ENCODE measurements around the gene PXMP2. TPM values are rescaled to one million over a fixed set of nuclear protein-coding genes. Genes with fewer than 3 reads are reported as not detected.
"Not testable (repeated sequence)": the region's sequence is repeated elsewhere in the genome, so short reads cannot be mapped to it uniquely, and the experiment has no call there.

Gene PXMP2
- total RNA-seq, 1 donor from 2014 or later = 25.6 TPM

DNA sequence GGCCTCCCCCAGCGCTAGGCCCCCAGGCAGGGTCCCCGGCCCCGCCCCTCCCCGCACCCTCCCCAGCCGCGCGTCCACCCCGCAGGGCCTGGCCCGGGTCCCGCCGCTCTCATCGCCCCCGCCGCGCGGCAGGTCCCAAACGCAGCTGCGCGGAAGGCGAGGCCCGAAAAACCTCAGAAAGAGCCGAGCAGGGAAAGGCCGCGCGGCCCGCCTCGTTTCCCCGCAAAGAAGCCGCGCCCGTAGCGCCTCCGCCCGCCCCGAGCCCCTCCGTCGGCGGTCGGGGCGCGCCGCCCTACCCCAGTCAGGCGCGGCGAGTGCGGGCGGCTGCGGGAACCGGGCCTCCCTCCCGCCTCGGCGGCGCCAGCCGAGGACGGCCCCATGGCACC is 569 bp upstream of the PXMP2 start:
- Mint-ChIP-seq H3K4me3 (ENCODE audit: unreplicated experiment) (peak overlapping the region; percentile 75), H3K36me3 (ENCODE audit: unreplicated experiment) (no peaks in the 10 kb centered on the region), H3K9me3 (ENCODE audit: unreplicated experiment) (no peaks in the 10 kb centered on the region), H3K27ac (ENCODE audit: unreplicated experiment) (no peak overlapping the region), H3K4me1 (ENCODE audit: unreplicated experiment) (peaks cover 20% of the 10 kb centered on the region), H3K27me3 (ENCODE audit: unreplicated experiment) (no peaks in the 10 kb centered on the region)
- no peak for DNase-seq (ENCODE audit: extremely low spot score, unreplicated experiment)
- no peak for TF ChIP-seq CTCF (IDR thresholded peaks at IDR 0.05)

GRCh38 chr12:132689227-132689626 is 1.8 kb downstream of the PXMP2 start:
- Mint-ChIP-seq H3K9me3 (ENCODE audit: unreplicated experiment) (no peaks in the 10 kb centered on the region), H3K4me3 (ENCODE audit: unreplicated experiment) (peak overlapping the region; percentile 66), H3K27ac (ENCODE audit: unreplicated experiment) (peak overlapping the region; percentile 62), H3K36me3 (ENCODE audit: unreplicated experiment) (no peaks in the 10 kb centered on the region), H3K27me3 (ENCODE audit: unreplicated experiment) (no peaks in the 10 kb centered on the region), H3K4me1 (ENCODE audit: unreplicated experiment) (peaks cover 20% of the 10 kb centered on the region)
- no peak for TF ChIP-seq CTCF (IDR thresholded peaks at IDR 0.05)
- no peak for DNase-seq (ENCODE audit: extremely low spot score, unreplicated experiment)

GRCh38 chr12:132690112-132690511 is 2.7 kb downstream of the PXMP2 start:
- no peak for DNase-seq (ENCODE audit: extremely low spot score, unreplicated experiment)
- Mint-ChIP-seq H3K27me3 (ENCODE audit: unreplicated experiment) (no peaks in the 10 kb centered on the region), H3K36me3 (ENCODE audit: unreplicated experiment) (no peaks in the 10 kb centered on the region), H3K27ac (ENCODE audit: unreplicated experiment) (no peak overlapping the region), H3K4me1 (ENCODE audit: unreplicated experiment) (peaks cover 20% of the 10 kb centered on the region), H3K4me3 (ENCODE audit: unreplicated experiment) (peak overlapping the region; percentile 0), H3K9me3 (ENCODE audit: unreplicated experiment) (no peaks in the 10 kb centered on the region)
- TF ChIP-seq CTCF (IDR thresholded peaks at IDR 0.05) = no peak

DNA sequence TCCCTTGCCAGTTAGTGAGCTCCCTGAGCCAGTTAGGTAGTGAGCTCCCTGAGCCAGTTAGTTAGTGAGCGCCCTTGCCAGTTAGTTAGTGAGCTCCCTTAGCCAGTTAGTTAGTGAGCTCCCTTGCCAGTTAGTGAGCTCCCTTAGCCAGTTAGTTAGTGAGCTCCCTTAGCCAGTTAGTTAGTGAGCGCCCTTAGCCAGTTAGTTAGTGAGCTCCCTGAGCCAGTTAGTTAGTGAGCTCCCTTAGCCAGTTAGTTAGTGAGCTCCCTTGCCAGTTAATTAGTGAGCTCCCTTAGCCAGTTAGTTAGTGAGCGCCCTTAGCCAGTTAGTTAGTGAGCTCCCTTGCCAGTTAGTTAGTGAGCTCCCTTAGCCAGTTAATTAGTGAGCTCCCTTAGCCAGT is 4.6 kb downstream of the PXMP2 start:
- DNase-seq (ENCODE audit: extremely low spot score, unreplicated experiment); H3K27me3 Mint-ChIP-seq (ENCODE audit: unreplicated experiment); H3K36me3 Mint-ChIP-seq (ENCODE audit: unreplicated experiment); H3K9me3 Mint-ChIP-seq (ENCODE audit: unreplicated experiment); H3K27ac Mint-ChIP-seq (ENCODE audit: unreplicated experiment); H3K4me3 Mint-ChIP-seq (ENCODE audit: unreplicated experiment): not testable (repeated sequence)
- H3K4me1 Mint-ChIP-seq (ENCODE audit: unreplicated experiment) = peaks cover 11% of the 10 kb centered on the region

GRCh38 chr12:132694888-132695287 is 7.5 kb downstream of the PXMP2 start:
- not testable (repeated sequence) for H3K4me1 Mint-ChIP-seq (ENCODE audit: unreplicated experiment); H3K27me3 Mint-ChIP-seq (ENCODE audit: unreplicated experiment); DNase-seq (ENCODE audit: extremely low spot score, unreplicated experiment); H3K4me3 Mint-ChIP-seq (ENCODE audit: unreplicated experiment); H3K9me3 Mint-ChIP-seq (ENCODE audit: unreplicated experiment); H3K27ac Mint-ChIP-seq (ENCODE audit: unreplicated experiment)
- H3K36me3 Mint-ChIP-seq (ENCODE audit: unreplicated experiment) = peaks cover 11% of the 10 kb centered on the region

- H3K27ac Mint-ChIP-seq (ENCODE audit: unreplicated experiment) = peak overlapping the region; percentile 21
- no peak for TF ChIP-seq CTCF (IDR thresholded peaks at IDR 0.05)
- H3K4me3 Mint-ChIP-seq (ENCODE audit: unreplicated experiment) = no peak overlapping the region
- no peak for DNase-seq (ENCODE audit: extremely low spot score, unreplicated experiment)
- no peaks in the 10 kb centered on the region for H3K9me3 Mint-ChIP-seq (ENCODE audit: unreplicated experiment)
- H3K36me3 Mint-ChIP-seq (ENCODE audit: unreplicated experiment) = peaks cover 14% of the 10 kb centered on the region
- peaks cover 3% of the 10 kb centered on the region for H3K4me1 Mint-ChIP-seq (ENCODE audit: unreplicated experiment)
- no peaks in the 10 kb centered on the region for H3K27me3 Mint-ChIP-seq (ENCODE audit: unreplicated experiment)
Observed at GRCh38 chr12:132695431-132695830, 8.0 kb downstream of the PXMP2 start.
